A549 (cell line): ENCODE measurements around the gene IMMT. TPM values are rescaled to one million over a fixed set of nuclear protein-coding genes. Genes with fewer than 3 reads are reported as not detected.

Experiments
- ATAC-seq, 2 experiments: fragments of 200-7000 bp in 1 of 2; fragments of >200 bp in 1 of 2; cut with Nextera tagmentation in 1 of 2; cut with Tn5 transposase in 1 of 2; 3 replicates each; pipeline versions ENCODE4 v1.8.0 to v1.9.1; 2018 to 2020; ENCODE audit warnings: mild to moderate bottlenecking in 1 of 2, moderate library complexity in 1 of 2
- CTCF ChIA-PET: fragments of 300-600 bp; sonication (Branson Sonifier 250); formaldehyde crosslinking; extraction: SDS; loops from one replicate; lab custom pipeline; 2021; ENCODE audit warnings: antibody characterized with exemption, inconsistent platforms; lab: Yijun Ruan, JAX
- POLR2A ChIA-PET: fragments of 350-600 bp; formaldehyde crosslinking; extraction: SDS; loops from one replicate; lab custom pipeline; 2021; ENCODE audit warnings: antibody characterized with exemption, inconsistent platforms; lab: Yijun Ruan, JAX
- DNase-seq, 2 experiments: peaks; one replicate each; pipeline versions ENCODE4 v3.0.0 to v3.0.0-alpha.2; 2011 to 2016; ENCODE audit warnings: low read depth in 1 of 2, low spot score in 1 of 2
- FAIRE-seq: peaks from 2 replicates; lab custom pipeline; 2011; peaks lifted over from hg19 to GRCh38; lab: Jason Lieb, UNC
- H3K27ac ChIP-seq, 2 experiments: fragments of >200 bp; sonication (Bioruptor Twin); formaldehyde crosslinking; 3 replicates each; pipeline ENCODE4 v1.5.1; 2016 to 2017
- H3K4me1 ChIP-seq: fragments of >200 bp; sonication (Bioruptor Twin); formaldehyde crosslinking; 3 replicates; pipeline ENCODE4 v1.6.1; 2016
- H3K4me2 ChIP-seq: fragments of >200 bp; sonication (Bioruptor Twin); formaldehyde crosslinking; 3 replicates; pipeline ENCODE4 v1.6.1; 2016
- H3K4me3 ChIP-seq: fragments of >200 bp; sonication (Bioruptor Twin); formaldehyde crosslinking; 3 replicates; pipeline ENCODE4 v1.5.1; 2016
- H3K9me3 ChIP-seq: fragments of >200 bp; sonication (Bioruptor Twin); formaldehyde crosslinking; 3 replicates; pipeline ENCODE4 v1.6.1; 2016
- BCL3 ChIP-seq: fragments of >200 bp; sonication (Bioruptor Twin); formaldehyde crosslinking; IDR thresholded peaks from 3 replicates; pipeline ENCODE4 v1.6.1; 2016
- BHLHE40 ChIP-seq: IDR thresholded peaks from 2 replicates; pipeline ENCODE4 v1.6.1; 2012; ENCODE audit warnings: low read depth, low read length, inconsistent platforms
- CBX8 ChIP-seq: fragments of 200-600 bp; sonication (generic); IDR thresholded peaks from 2 replicates; pipeline ENCODE4 v1.6.1; 2016
- EHF ChIP-seq: fragments of 250-450 bp; sonication (Bioruptor Pico); IDR thresholded peaks from 2 replicates; pipeline ENCODE4 v1.5.0; 2020; ENCODE audit warnings: mild to moderate bottlenecking
- EHMT2 ChIP-seq: fragments of 200-600 bp; sonication (generic); IDR thresholded peaks from 2 replicates; pipeline ENCODE4 v1.6.1; 2016; ENCODE audit warnings: antibody characterized with exemption, low read depth, mild to moderate bottlenecking, moderate library complexity
- ESRRA ChIP-seq: fragments of 150-350 bp; IDR thresholded peaks from 2 replicates; pipeline ENCODE4 v1.6.1; 2014; ENCODE audit warnings: mild to moderate bottlenecking, low read length, borderline replicate concordance
- FOXS1 ChIP-seq: fragments of 250-450 bp; sonication (Bioruptor Pico); IDR thresholded peaks from 2 replicates; pipeline ENCODE4 v1.5.0; 2020; ENCODE audit warnings: mild to moderate bottlenecking, moderate library complexity
- HMGXB4 ChIP-seq: fragments of 250-450 bp; sonication (Bioruptor Pico); IDR thresholded peaks from 2 replicates; pipeline ENCODE4 v1.5.0; 2021; ENCODE audit warnings: mild to moderate bottlenecking, moderate library complexity, borderline replicate concordance
- HOXA7 ChIP-seq: fragments of 250-450 bp; sonication (Bioruptor Pico); IDR thresholded peaks from 2 replicates; pipeline ENCODE4 v1.5.0; 2020; ENCODE audit warnings: mild to moderate bottlenecking, moderate library complexity
- KDM1A ChIP-seq: fragments of 200-600 bp; sonication (generic); IDR thresholded peaks from 2 replicates; pipeline ENCODE4 v1.6.1; 2016; ENCODE audit warnings: low read depth, mild to moderate bottlenecking
- MAX ChIP-seq: IDR thresholded peaks from 2 replicates; pipeline ENCODE4 v1.6.1; 2012
- MAZ ChIP-seq: fragments of 150-350 bp; IDR thresholded peaks from 2 replicates; pipeline ENCODE4 v1.6.1; 2014; ENCODE audit warnings: antibody characterized with exemption, low read depth, low read length, borderline replicate concordance
- MYC ChIP-seq: IDR thresholded peaks from 2 replicates; pipeline ENCODE4 v1.6.1; 2012; ENCODE audit warnings: mild to moderate bottlenecking, inconsistent platforms, low read length, improper control_type of control experiment, borderline replicate concordance
- NR3C1 ChIP-seq: fragments of >200 bp; sonication (Bioruptor Twin); formaldehyde crosslinking; IDR thresholded peaks from 3 replicates; pipeline ENCODE4 v1.6.1; 2017
- PHF8 ChIP-seq: fragments of 200-600 bp; sonication (generic); IDR thresholded peaks from 2 replicates; pipeline ENCODE4 v1.6.1; 2016; ENCODE audit warnings: low read depth, mild to moderate bottlenecking, antibody characterized with exemption, moderate library complexity, borderline replicate concordance
- POLR2A ChIP-seq: IDR thresholded peaks from 2 replicates; pipeline ENCODE4 v1.6.1; 2012; ENCODE audit warnings: mild to moderate bottlenecking, low read length
- RCOR1 ChIP-seq: fragments of 150-350 bp; IDR thresholded peaks from 2 replicates; pipeline ENCODE4 v1.6.1; 2014; ENCODE audit warnings: antibody characterized with exemption, low read length, low read depth
- RFX5 ChIP-seq: fragments of 450-650 bp; IDR thresholded peaks from 2 replicates; pipeline ENCODE4 v1.7.1; 2014; ENCODE audit warnings: antibody characterized with exemption, mild to moderate bottlenecking, moderate library complexity
- USF2 ChIP-seq: fragments of 450-650 bp; IDR thresholded peaks from 2 replicates; pipeline ENCODE4 v1.6.1; 2014; ENCODE audit warnings: antibody characterized with exemption
- ZFP36 ChIP-seq: fragments of 450-650 bp; IDR thresholded peaks from 2 replicates; pipeline ENCODE4 v1.6.1; 2014; ENCODE audit warnings: borderline replicate concordance; ENCODE audit not compliant: partially characterized antibody
- WGBS: methylation state at CpG from one replicate; pipeline ENCODE4 v1.1.6; 2017; ENCODE audit errors: missing lambda C conversion rate; 5-methylcytosine and 5-hydroxymethylcytosine counted together
- polyA plus RNA-seq, 4 experiments: library from polyadenylated mRNA; depleted of rRNA in 3 of 4; stranded (reverse); fragments of >200 nt; fragmentation: RNase III in 1 of 4; extraction: RNeasy Plus Mini Kit Qiagen cat#74134 plus additional on column Dnase treatment in 1 of 4; gene quantifications; 2 replicates in 3 of 4; 3 replicates in 1 of 4; pipeline ENCODE4 v1.2.3, GENCODE V29; 2011 to 2017

The IMMT gene
- polyA plus RNA-seq, 2 of the 4 experiments (the other 2 are of a cell fraction): 101 to 126 TPM

GRCh38 chr2:86105252-86105968, 89.9 kb downstream of the IMMT start, which contains the start of gene POLR1A:
Gene POLR1A, minus strand, starts transcription at chr2:86105886. Its CDS starts 110 bp downstream, at chr2:86105776.
- peak within 1 kb of the TSS; percentile 88 for H3K4me2 ChIP-seq

GRCh38 chr2:86102157-86102556, 93.1 kb downstream of the IMMT start:
- POLR2A ChIA-PET: no interaction called here
- CTCF ChIA-PET: interaction anchor here (0.6 to 2.1 kb wide), 2 partner anchors 22 to 486 kb away, joined by 3 to 10 read pairs; no protein-coding TSS in a partner anchor
- TF ChIP-seq MAZ (no peak), ZFP36 (peak; percentile 61), NR3C1 (no peak)
- TF ChIP-seq, all 56 proteins: peak for 1

More at GRCh38 chr2:86105252-86105968, 89.9 kb downstream of the IMMT start, which contains the start of gene POLR1A:
- DNase-seq (peak; percentile 64 to 96), ATAC-seq (peak; percentile 96), FAIRE-seq (peak; percentile 23)
- 1% methylated on average over 38 of the region's 38 CpGs for WGBS
- POLR2A ChIA-PET: interaction anchor here (0.7 to 1.8 kb wide), 13 partner anchors 9 to 364 kb away, joined by 3 to 12 read pairs (median 5); partner anchors contain the start of gene IMMT
- Histone ChIP-seq H3K4me1 (peaks cover 26% of the 10 kb centered on the region), H3K9me3 (no peaks in the 10 kb centered on the region), H3K4me3 (peak within 1 kb of the TSS; percentile 82), H3K27ac (peak within 1 kb of the TSS; percentile 87 to 88)
- peak; percentile 91 for TF ChIP-seq MAX
- no peak for TF ChIP-seq EHF (CRISPR knock-in tag)
- peak; percentile 51; the same call in 1 of the 2 replicates for TF ChIP-seq USF2
- no peak for TF ChIP-seq KDM1A
- peak; percentile 22; the same call in 1 of the 3 replicates for TF ChIP-seq BCL3
- peak; percentile 67; the same call in 1 of the 2 replicates for TF ChIP-seq MYC
- peak; percentile 43; the same call in 1 of the 2 replicates for TF ChIP-seq PHF8
- TF ChIP-seq POLR2A: peak; percentile 54
- no peak for TF ChIP-seq RFX5
- no peak for TF ChIP-seq BHLHE40
- CTCF ChIA-PET: interaction anchor here (0.9 to 2.2 kb wide), 6 partner anchors 13 to 293 kb away, joined by 3 to 8 read pairs (median 6); partner anchors contain the start of gene ST3GAL5

GRCh38 chr2:86097913-86098312, 97.3 kb downstream of the IMMT start:
- no peak overlapping the region for H3K4me2 ChIP-seq
- no peaks in the 10 kb centered on the region for H3K4me1 ChIP-seq
- POLR2A ChIA-PET: no interaction called here
- DNase-seq: no peak
- CTCF ChIA-PET: interaction anchor here (1.2 to 2.9 kb wide), 7 partner anchors 10 to 210 kb away, joined by 3 to 17 read pairs (median 3); partner anchors contain the start of gene ST3GAL5
- H3K27ac ChIP-seq: no peak overlapping the region
- no peak overlapping the region for H3K4me3 ChIP-seq
- ATAC-seq: no peak
- FAIRE-seq: no peak
- no peaks in the 10 kb centered on the region for H3K9me3 ChIP-seq
- TF ChIP-seq ESRRA: no peak
- TF ChIP-seq CBX8: no peak
- no peak for TF ChIP-seq HOXA7
- TF ChIP-seq FOXS1: no peak
- TF ChIP-seq RCOR1: no peak
- TF ChIP-seq HMGXB4 (CRISPR knock-in tag): no peak
- no peak for TF ChIP-seq EHMT2
- 86% methylated on average over 1 of the region's 1 CpG for WGBS

More at GRCh38 chr2:86102157-86102556, 93.1 kb downstream of the IMMT start:
- Histone ChIP-seq H3K27ac (no peak overlapping the region), H3K9me3 (no peaks in the 10 kb centered on the region), H3K4me3 (no peak overlapping the region), H3K4me2 (no peak overlapping the region), H3K4me1 (peaks cover 13% of the 10 kb centered on the region; the same call in 2 of the 3 replicates)
- DNase-seq (no peak), ATAC-seq (no peak), FAIRE-seq (no peak)
